HepG2 (cell line): Measurements from ENCODE around the gene SYTL1. TPM values are rescaled to one million over a fixed set of nuclear protein-coding genes. Genes with fewer than 3 reads are reported as not detected.

ENCODE experiments used
- ATAC-seq: fragments of 200-7000 bp; cut with Tn5 transposase; 3 replicates; pipeline ENCODE4 v1.9.1; 2020; ENCODE audit warnings: mild to moderate bottlenecking, moderate library complexity
- BruUV-seq: library from RNA; stranded (reverse); fragments of 400-500 nt; replicated peaks from 2 replicates; lab custom pipeline; 2021; lab: Mats Ljungman, UMichigan
- CTCF ChIA-PET: fragments of 300-600 bp; formaldehyde crosslinking; extraction: SDS; loops from one replicate; lab custom pipeline; 2021; ENCODE audit warnings: low total read pairs, inconsistent platforms, low intra/inter-chr PET ratio; lab: Yijun Ruan, JAX
- POLR2A ChIA-PET: fragments of 350-600 bp; sonication (Branson Sonifier 250); formaldehyde crosslinking; loops from one replicate; lab custom pipeline; 2020; ENCODE audit warnings: antibody characterized with exemption, inconsistent platforms; lab: Yijun Ruan, JAX
- DNase-seq: peaks from one replicate; pipeline ENCODE4 v3.0.0-alpha.2; 2015; ENCODE audit warnings: low spot score
- FAIRE-seq: peaks from 3 replicates; lab custom pipeline; 2011; peaks lifted over from hg19 to GRCh38; lab: Jason Lieb, UNC
- H2AFZ ChIP-seq: one replicate; pipeline ENCODE4 v1.6.1; 2011; ENCODE audit warnings: low read length, inconsistent platforms
- H3K27ac ChIP-seq: fragments of 300-600 bp; 3 replicates; pipeline ENCODE4 v1.8.0; 2011; ENCODE audit warnings: mixed run types, mild to moderate bottlenecking, mixed read lengths, low read length, inconsistent platforms; ENCODE audit not compliant: insufficient read depth; ENCODE audit errors: extremely low read length
- H3K27me3 ChIP-seq, 2 experiments: fragments of 200-600 bp in 1 of 2; 2 replicates in 1 of 2; 3 replicates in 1 of 2; pipeline versions ENCODE4 v1.6.0 to v1.8.0; 2011; ENCODE audit warnings: low read length in 2 of 2, mild to moderate bottlenecking in 2 of 2, moderate library complexity in 2 of 2, inconsistent platforms in 1 of 2; ENCODE audit not compliant: insufficient read depth in 2 of 2, control insufficient read depth in 1 of 2
- H3K36me3 ChIP-seq, 2 experiments: fragments of 200-600 bp in 1 of 2; replicated peaks in 1 of 2; 2 replicates in 1 of 2; 3 replicates in 1 of 2; pipeline versions ENCODE4 v1.5.1 to v1.8.0; 2011; ENCODE audit warnings: low read length in 2 of 2, inconsistent platforms in 1 of 2; ENCODE audit not compliant: insufficient read depth in 2 of 2, control insufficient read depth in 1 of 2
- H3K4me1 ChIP-seq: 2 replicates; pipeline ENCODE4 v1.5.1; 2012; ENCODE audit warnings: low read length, inconsistent platforms; ENCODE audit not compliant: insufficient read depth
- H3K4me2 ChIP-seq: 2 replicates; pipeline ENCODE4 v1.6.0; 2011; ENCODE audit warnings: low read depth, low read length, inconsistent platforms
- H3K4me3 ChIP-seq, 3 experiments: fragments of 200-600 bp in 1 of 3; sonication (generic), shearing (Covaris generic) in 1 of 3; replicated peaks in 1 of 3; 2 replicates each; pipeline ENCODE4 v1.5.1; 2011 to 2016; ENCODE audit warnings: low read length in 3 of 3, inconsistent platforms in 2 of 3, low read depth in 2 of 3, mild to moderate bottlenecking in 2 of 3, control low read depth in 1 of 3, mixed read lengths in 1 of 3; ENCODE audit not compliant: insufficient read depth in 1 of 3
- H3K79me2 ChIP-seq: one replicate; pipeline ENCODE4 v1.6.1; 2011; ENCODE audit warnings: low read length, inconsistent platforms; ENCODE audit not compliant: insufficient read depth
- H3K9ac ChIP-seq: 2 replicates; pipeline ENCODE4 v1.6.0; 2011; ENCODE audit warnings: mild to moderate bottlenecking, low read depth, low read length, inconsistent platforms; ENCODE audit not compliant: insufficient read depth
- H3K9me3 ChIP-seq: 2 replicates; pipeline ENCODE4 v1.5.1; 2012; ENCODE audit warnings: mild to moderate bottlenecking, low read length
- H4K20me1 ChIP-seq: 2 replicates; pipeline ENCODE4 v1.6.0; 2011; ENCODE audit warnings: inconsistent platforms, mild to moderate bottlenecking, low read length, moderate library complexity; ENCODE audit not compliant: insufficient read depth
- ADNP ChIP-seq: sonication (generic); formaldehyde crosslinking; IDR thresholded peaks from 2 replicates; pipeline ENCODE4 v1.4.0; 2020; ENCODE audit warnings: missing genetic modification reagents
- ARNT2 ChIP-seq: sonication (generic); formaldehyde crosslinking; IDR thresholded peaks from 2 replicates; pipeline ENCODE4 v1.8.0; 2022; ENCODE audit warnings: mild to moderate bottlenecking, low read depth, missing genetic modification reagents, moderate library complexity
- ASH2L ChIP-seq: fragments of 300-600, 200-600 bp; sonication (generic); IDR thresholded peaks from 2 replicates; pipeline ENCODE4 v1.7.0; 2017; ENCODE audit warnings: low read depth, mild to moderate bottlenecking, moderate library complexity, mixed read lengths, low read length; ENCODE audit not compliant: insufficient read length
- KDM2A ChIP-seq: sonication (generic); formaldehyde crosslinking; IDR thresholded peaks from 2 replicates; pipeline ENCODE4 v1.4.0; 2020; ENCODE audit warnings: low read depth, missing genetic modification reagents, borderline replicate concordance
- MAFG ChIP-seq: sonication (generic); formaldehyde crosslinking; IDR thresholded peaks from 2 replicates; pipeline ENCODE4 v1.5.1; 2020; ENCODE audit warnings: mild to moderate bottlenecking, missing genetic modification reagents
- MAFK ChIP-seq, 2 experiments: IDR thresholded peaks in 1 of 2; conservative IDR thresholded peaks in 1 of 2; 2 replicates each; pipeline ENCODE4 v1.6.1; 2011; ENCODE audit warnings: improper control_type of control experiment in 2 of 2, low read length in 2 of 2
- MATR3 ChIP-seq: sonication (generic); formaldehyde crosslinking; IDR thresholded peaks from 2 replicates; pipeline ENCODE4 v1.4.0; 2020; ENCODE audit warnings: missing genetic modification reagents
- SIN3B ChIP-seq: fragments of 150-350 bp; IDR thresholded peaks from 2 replicates; pipeline ENCODE4 v1.6.1; 2014; ENCODE audit warnings: low read length
- STAG1 ChIP-seq: sonication (generic); formaldehyde crosslinking; IDR thresholded peaks from 2 replicates; pipeline ENCODE4 v1.4.0; 2020; ENCODE audit warnings: missing genetic modification reagents
- ZNF333 ChIP-seq: sonication (generic); formaldehyde crosslinking; IDR thresholded peaks from 2 replicates; pipeline ENCODE4 v1.4.0; 2020; ENCODE audit warnings: mild to moderate bottlenecking, missing genetic modification reagents, borderline replicate concordance
- ZNF501 ChIP-seq: sonication (generic); formaldehyde crosslinking; IDR thresholded peaks from 2 replicates; pipeline ENCODE4 v1.5.1; 2020; ENCODE audit warnings: mild to moderate bottlenecking, moderate library complexity, missing genetic modification reagents
- ZNF577 ChIP-seq: sonication (generic); formaldehyde crosslinking; IDR thresholded peaks from 2 replicates; pipeline ENCODE4 v1.4.0; 2020; ENCODE audit warnings: mild to moderate bottlenecking, low read depth, missing genetic modification reagents, borderline replicate concordance
- WGBS: methylation state at CpG from one replicate; pipeline ENCODE4 v1.1.6; 2017; ENCODE audit warnings: low lambda C conversion rate; 5-methylcytosine and 5-hydroxymethylcytosine counted together
- in situ Hi-C: cut with HindIII; loops from 2 replicates; pipeline ENCODE4 v1.10.0; 2017; ENCODE audit warnings: low pct_unique_long_range_greater_than_20kb; ENCODE audit not compliant: extremely low pct_ligation_motif_present
- intact Hi-C: fragments of 100-400 bp; cut with micrococcal nuclease; formaldehyde crosslinking; loops from one replicate; pipeline ENCODE4 v1.10.0; 2022; ENCODE audit not compliant: unreplicated experiment
- polyA plus RNA-seq, 8 experiments: library from polyadenylated mRNA; depleted of rRNA in 3 of 8; stranded (reverse) in 7 of 8; unstranded in 1 of 8; fragments of >200 nt; fragmentation: Illumina TruSeq in 4 of 8; extraction: Trizol in 4 of 8; gene quantifications; 2 replicates each; pipeline versions ENCODE4 v1.2.1 to v1.2.3, GENCODE V29; 2011 to 2016; ENCODE audit warnings: low read depth in 4 of 8, missing spikeins in 1 of 8, mixed read lengths in 1 of 8; ENCODE audit not compliant: insufficient read depth in 1 of 8
- total RNA-seq, 5 experiments: library from RNA; depleted of rRNA; stranded (reverse); fragments of >200 nt; fragmentation: Illumina TruSeq; extraction: Trizol; gene quantifications; 2 replicates each; pipeline ENCODE4 v1.2.3, GENCODE V29; 2016; ENCODE audit warnings: low read depth in 1 of 5
- TF ChIP-seq, protein P1 (sequence below): sonication (generic); formaldehyde crosslinking; IDR thresholded peaks from 2 replicates; pipeline ENCODE4 v1.4.0; 2020; ENCODE audit warnings: mild to moderate bottlenecking, missing genetic modification reagents, borderline replicate concordance
- TF ChIP-seq, protein P2 (sequence below): sonication (generic); formaldehyde crosslinking; IDR thresholded peaks from 2 replicates; pipeline ENCODE4 v1.4.0; 2020; ENCODE audit warnings: missing genetic modification reagents, mild to moderate bottlenecking, borderline replicate concordance

Gene SYTL1
- total and polyA plus RNA-seq, 2 of the 13 experiments (the other 11 are each of a cell fraction or from before 2014, with no cell fraction given) = 11.1 to 17.8 TPM

DNA sequence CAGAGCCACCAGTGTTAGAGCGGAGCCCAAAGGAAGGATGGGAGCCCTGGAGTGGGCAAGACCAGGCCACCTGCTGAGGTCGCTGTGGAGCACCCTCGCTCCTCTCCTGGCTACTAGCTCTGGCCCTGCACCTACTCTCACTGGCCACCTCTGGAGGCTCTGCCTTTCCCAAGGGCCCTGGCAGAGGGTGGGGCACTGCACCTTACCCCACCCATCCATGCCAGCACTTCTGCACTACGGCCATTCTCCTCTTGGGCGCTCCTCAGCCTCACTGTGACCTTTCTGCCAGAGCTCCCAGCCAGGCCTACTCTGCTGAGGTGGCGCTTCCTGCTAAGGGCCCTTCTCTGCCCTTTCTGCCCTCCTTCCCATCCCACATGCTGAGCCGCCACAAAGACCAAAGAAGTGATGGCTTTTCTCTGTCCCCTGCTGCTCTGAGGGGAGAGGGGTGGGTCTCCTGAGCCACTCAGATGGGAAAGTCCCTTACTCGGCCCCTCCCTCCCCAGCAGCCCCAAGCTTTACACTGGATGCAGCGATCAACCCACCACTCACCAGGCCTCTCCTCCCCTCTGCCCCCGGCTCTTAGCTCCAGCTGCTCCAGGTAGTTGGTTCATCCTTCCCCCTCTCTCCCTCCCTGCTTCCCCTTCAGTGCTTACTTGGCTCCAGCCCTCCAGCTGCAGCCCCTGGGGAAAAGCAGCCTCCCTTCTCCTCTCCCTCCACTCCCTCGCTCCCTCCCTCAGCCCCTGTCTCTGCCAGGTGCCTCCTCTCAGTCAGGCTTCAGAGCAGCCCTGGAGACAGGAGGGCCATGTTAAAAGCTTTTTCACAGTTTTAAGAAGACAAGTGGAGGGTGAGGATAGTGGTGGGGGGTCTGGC lies 34.7 kb upstream of the SYTL1 start:
- Histone ChIP-seq H3K9ac (no peak overlapping the region), H3K27me3 (no peaks in the 10 kb centered on the region), H3K36me3 (no peaks in the 10 kb centered on the region), H3K4me1 (no peaks in the 10 kb centered on the region), H2AFZ (no peak overlapping the region), H3K27ac (no peak overlapping the region), H3K79me2 (no peaks in the 10 kb centered on the region), H3K4me3 (no peak overlapping the region), H3K9me3 (no peaks in the 10 kb centered on the region), H3K4me2 (no peak overlapping the region), H4K20me1 (no peaks in the 10 kb centered on the region)
- ChIA-PET CTCF (interaction anchor here (1.2 kb wide), 1 partner anchor 51 kb away, joined by 3 read pairs; no protein-coding TSS in a partner anchor), POLR2A (interaction anchor here (0.5 to 0.7 kb wide), 3 partner anchors 9 to 257 kb away, joined by 3 to 6 read pairs (median 4); no protein-coding TSS in a partner anchor)
- FAIRE-seq (no peak), ATAC-seq (peak; percentile 92), DNase-seq (peak; percentile 31)
- BruUV-seq = no TSS peak
- intact Hi-C loops (no loop called here), in situ Hi-C loops (no loop called here)
- WGBS = 46% methylated on average over 11 of the region's 11 CpGs
- TF ChIP-seq MAFK (conservative IDR thresholded peaks at IDR 0.05 in 1 of 2, IDR thresholded peaks at IDR 0.05 in 1 of 2; ENCODE audit: low read length in 2 of 2) (0 out of 4 replicates have a peak, but pooled peaks of 1 of the 2 experiments have one; percentile 12), ZNF501 (CRISPR knock-in tag) (no peak), ASH2L (no peak), ARNT2 (CRISPR knock-in tag) (no peak), ADNP (no peak), STAG1 (CRISPR knock-in tag) (peak; percentile 30; the same call in 1 of the 2 replicates), ZNF577 (CRISPR knock-in tag) (no peak), SIN3B (no peak), ZNF333 (CRISPR knock-in tag) (no peak), MATR3 (no peak), MAFG (CRISPR knock-in tag) (0 out of 2 replicates have a peak, but pooled peaks have one; percentile 18), KDM2A (CRISPR knock-in tag) (peak; percentile 28; the same call in 1 of the 2 replicates)
- TF ChIP-seq, protein P1, sequence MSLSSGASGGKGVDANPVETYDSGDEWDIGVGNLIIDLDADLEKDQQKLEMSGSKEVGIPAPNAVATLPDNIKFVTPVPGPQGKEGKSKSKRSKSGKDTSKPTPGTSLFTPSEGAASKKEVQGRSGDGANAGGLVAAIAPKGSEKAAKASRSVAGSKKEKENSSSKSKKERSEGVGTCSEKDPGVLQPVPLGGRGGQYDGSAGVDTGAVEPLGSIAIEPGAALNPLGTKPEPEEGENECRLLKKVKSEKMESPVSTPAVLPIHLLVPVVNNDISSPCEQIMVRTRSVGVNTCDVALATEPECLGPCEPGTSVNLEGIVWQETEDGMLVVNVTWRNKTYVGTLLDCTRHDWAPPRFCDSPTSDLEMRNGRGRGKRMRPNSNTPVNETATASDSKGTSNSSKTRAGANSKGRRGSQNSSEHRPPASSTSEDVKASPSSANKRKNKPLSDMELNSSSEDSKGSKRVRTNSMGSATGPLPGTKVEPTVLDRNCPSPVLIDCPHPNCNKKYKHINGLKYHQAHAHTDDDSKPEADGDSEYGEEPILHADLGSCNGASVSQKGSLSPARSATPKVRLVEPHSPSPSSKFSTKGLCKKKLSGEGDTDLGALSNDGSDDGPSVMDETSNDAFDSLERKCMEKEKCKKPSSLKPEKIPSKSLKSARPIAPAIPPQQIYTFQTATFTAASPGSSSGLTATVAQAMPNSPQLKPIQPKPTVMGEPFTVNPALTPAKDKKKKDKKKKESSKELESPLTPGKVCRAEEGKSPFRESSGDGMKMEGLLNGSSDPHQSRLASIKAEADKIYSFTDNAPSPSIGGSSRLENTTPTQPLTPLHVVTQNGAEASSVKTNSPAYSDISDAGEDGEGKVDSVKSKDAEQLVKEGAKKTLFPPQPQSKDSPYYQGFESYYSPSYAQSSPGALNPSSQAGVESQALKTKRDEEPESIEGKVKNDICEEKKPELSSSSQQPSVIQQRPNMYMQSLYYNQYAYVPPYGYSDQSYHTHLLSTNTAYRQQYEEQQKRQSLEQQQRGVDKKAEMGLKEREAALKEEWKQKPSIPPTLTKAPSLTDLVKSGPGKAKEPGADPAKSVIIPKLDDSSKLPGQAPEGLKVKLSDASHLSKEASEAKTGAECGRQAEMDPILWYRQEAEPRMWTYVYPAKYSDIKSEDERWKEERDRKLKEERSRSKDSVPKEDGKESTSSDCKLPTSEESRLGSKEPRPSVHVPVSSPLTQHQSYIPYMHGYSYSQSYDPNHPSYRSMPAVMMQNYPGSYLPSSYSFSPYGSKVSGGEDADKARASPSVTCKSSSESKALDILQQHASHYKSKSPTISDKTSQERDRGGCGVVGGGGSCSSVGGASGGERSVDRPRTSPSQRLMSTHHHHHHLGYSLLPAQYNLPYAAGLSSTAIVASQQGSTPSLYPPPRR = no peak
- TF ChIP-seq, protein P2, sequence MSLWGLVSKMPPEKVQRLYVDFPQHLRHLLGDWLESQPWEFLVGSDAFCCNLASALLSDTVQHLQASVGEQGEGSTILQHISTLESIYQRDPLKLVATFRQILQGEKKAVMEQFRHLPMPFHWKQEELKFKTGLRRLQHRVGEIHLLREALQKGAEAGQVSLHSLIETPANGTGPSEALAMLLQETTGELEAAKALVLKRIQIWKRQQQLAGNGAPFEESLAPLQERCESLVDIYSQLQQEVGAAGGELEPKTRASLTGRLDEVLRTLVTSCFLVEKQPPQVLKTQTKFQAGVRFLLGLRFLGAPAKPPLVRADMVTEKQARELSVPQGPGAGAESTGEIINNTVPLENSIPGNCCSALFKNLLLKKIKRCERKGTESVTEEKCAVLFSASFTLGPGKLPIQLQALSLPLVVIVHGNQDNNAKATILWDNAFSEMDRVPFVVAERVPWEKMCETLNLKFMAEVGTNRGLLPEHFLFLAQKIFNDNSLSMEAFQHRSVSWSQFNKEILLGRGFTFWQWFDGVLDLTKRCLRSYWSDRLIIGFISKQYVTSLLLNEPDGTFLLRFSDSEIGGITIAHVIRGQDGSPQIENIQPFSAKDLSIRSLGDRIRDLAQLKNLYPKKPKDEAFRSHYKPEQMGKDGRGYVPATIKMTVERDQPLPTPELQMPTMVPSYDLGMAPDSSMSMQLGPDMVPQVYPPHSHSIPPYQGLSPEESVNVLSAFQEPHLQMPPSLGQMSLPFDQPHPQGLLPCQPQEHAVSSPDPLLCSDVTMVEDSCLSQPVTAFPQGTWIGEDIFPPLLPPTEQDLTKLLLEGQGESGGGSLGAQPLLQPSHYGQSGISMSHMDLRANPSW (CRISPR knock-in tag) = no peak
